H1 (cell line): ENCODE results near the gene NTN5. TPM values are rescaled to one million over a fixed set of nuclear protein-coding genes. Genes with fewer than 3 reads are reported as not detected.

Experiments
- CTCF ChIA-PET: fragments of 300-600 bp; sonication (Branson Sonifier 250); formaldehyde crosslinking; loops from one replicate; lab custom pipeline; 2021; ENCODE audit not compliant: partially characterized antibody; lab: Charles Lee
- POLR2A ChIA-PET: fragments of 300-600 bp; sonication (Branson Sonifier 250); formaldehyde crosslinking; loops from one replicate; lab custom pipeline; 2021; ENCODE audit warnings: inconsistent platforms; ENCODE audit not compliant: partially characterized antibody; lab: Charles Lee
- DNase-seq, 2 experiments: peaks; one replicate each; pipeline versions ENCODE4 v3.0.0 to v3.0.0-alpha.2; 2010 to 2022; ENCODE audit warnings: low spot score in 2 of 2, low read depth in 1 of 2, mixed read lengths in 1 of 2
- FAIRE-seq: peaks from 2 replicates; lab custom pipeline; 2011; peaks lifted over from hg19 to GRCh38; lab: Jason Lieb, UNC
- H2AFZ ChIP-seq: 2 replicates; pipeline ENCODE4 v1.8.1; 2012; ENCODE audit warnings: low read length, inconsistent platforms
- H2AK5ac ChIP-seq: 2 replicates; pipeline ENCODE4 v1.6.1; 2013; ENCODE audit warnings: low read depth, low read length
- H2BK120ac ChIP-seq: replicated peaks from 2 replicates; pipeline ENCODE3; 2013; ENCODE audit warnings: low read depth, low read length, inconsistent platforms
- H2BK12ac ChIP-seq: 2 replicates; pipeline ENCODE4 v1.6.1; 2013; ENCODE audit warnings: low read depth, low read length
- H2BK15ac ChIP-seq: 2 replicates; pipeline ENCODE4 v1.6.1; 2013; ENCODE audit warnings: low read length
- H2BK20ac ChIP-seq: 2 replicates; pipeline ENCODE4 v1.6.1; 2013; ENCODE audit warnings: low read length
- H2BK5ac ChIP-seq: 2 replicates; pipeline ENCODE4 v1.6.1; 2013; ENCODE audit warnings: low read depth, low read length
- H3K14ac ChIP-seq: 2 replicates; pipeline ENCODE4 v1.6.1; 2013; ENCODE audit warnings: inconsistent platforms; ENCODE audit not compliant: insufficient read length
- H3K18ac ChIP-seq: 2 replicates; pipeline ENCODE4 v1.6.1; 2013; ENCODE audit warnings: low read length; ENCODE audit errors: extremely low read depth
- H3K23ac ChIP-seq: 2 replicates; pipeline ENCODE4 v1.6.1; 2013; ENCODE audit warnings: inconsistent platforms; ENCODE audit not compliant: insufficient read length
- H3K23me2 ChIP-seq: 2 replicates; pipeline ENCODE4 v1.6.1; 2013; ENCODE audit warnings: low read depth, low read length
- H3K27ac ChIP-seq: 2 replicates; pipeline ENCODE4 v1.6.1; 2011; ENCODE audit warnings: low read depth, low read length, inconsistent platforms
- H3K27me3 ChIP-seq, 4 experiments: replicated peaks in 1 of 4; 1 replicate in 1 of 4; 2 replicates in 3 of 4; pipeline versions ENCODE4 v1.6.1 to v1.8.1; 2011 to 2013; ENCODE audit warnings: low read length in 3 of 4, mild to moderate bottlenecking in 3 of 4, inconsistent platforms in 2 of 4, mixed read lengths in 2 of 4, moderate library complexity in 1 of 4; ENCODE audit not compliant: control insufficient read depth in 3 of 4, insufficient read depth in 3 of 4; ENCODE audit errors: extremely low read depth in 1 of 4
- H3K36me3 ChIP-seq, 4 experiments: 2 replicates each; pipeline versions ENCODE4 v1.6.1 to v1.8.1; 2011 to 2013; ENCODE audit warnings: mild to moderate bottlenecking in 4 of 4, low read length in 3 of 4, moderate library complexity in 2 of 4, control low read depth in 1 of 4, inconsistent platforms in 1 of 4; ENCODE audit not compliant: insufficient read depth in 4 of 4, control insufficient read depth in 2 of 4
- H3K4ac ChIP-seq: replicated peaks from 2 replicates; pipeline ENCODE3; 2013; ENCODE audit warnings: low read length, low read depth, mixed read lengths, inconsistent platforms; ENCODE audit not compliant: insufficient read length
- H3K4me1 ChIP-seq, 4 experiments: replicated peaks in 1 of 4; 1 replicate in 1 of 4; 2 replicates in 3 of 4; pipeline versions ENCODE4 v1.6.1 to v1.8.1; 2011 to 2013; ENCODE audit warnings: low read length in 3 of 4, inconsistent platforms in 2 of 4, mixed read lengths in 1 of 4; ENCODE audit not compliant: insufficient read depth in 4 of 4, control insufficient read depth in 3 of 4
- H3K4me2 ChIP-seq, 2 experiments: 2 replicates each; pipeline versions ENCODE4 v1.6.1 to v1.8.1; 2011 to 2013; ENCODE audit warnings: low read depth in 2 of 2, low read length in 2 of 2, control low read depth in 1 of 2, inconsistent platforms in 1 of 2, mild to moderate bottlenecking in 1 of 2; ENCODE audit not compliant: insufficient read depth in 1 of 2
- H3K4me3 ChIP-seq, 4 experiments: fragments of 200-600, 300-600 bp in 1 of 4; sonication (generic), shearing (Covaris generic), sonication (Bioruptor Twin) in 1 of 4; 2 replicates each; pipeline versions ENCODE4 v1.5.1 to v1.8.1; 2011 to 2016; ENCODE audit warnings: low read length in 4 of 4, low read depth in 3 of 4, control low read depth in 2 of 4, inconsistent platforms in 2 of 4, mild to moderate bottlenecking in 2 of 4, mixed read lengths in 1 of 4, moderate library complexity in 1 of 4; ENCODE audit not compliant: insufficient read depth in 2 of 4; ENCODE audit errors: extremely low read depth in 1 of 4
- H3K56ac ChIP-seq: replicated peaks from 2 replicates; pipeline ENCODE3; 2013; ENCODE audit warnings: low read depth, mild to moderate bottlenecking, mixed read lengths, low read length, inconsistent platforms; ENCODE audit not compliant: insufficient read length
- H3K79me1 ChIP-seq: 2 replicates; pipeline ENCODE4 v1.6.1; 2013; ENCODE audit warnings: low read depth, low read length, control low read depth
- H3K79me2 ChIP-seq, 2 experiments: 2 replicates each; pipeline versions ENCODE4 v1.6.1 to v1.8.1; 2012 to 2013; ENCODE audit warnings: low read length in 2 of 2, mild to moderate bottlenecking in 2 of 2, inconsistent platforms in 1 of 2; ENCODE audit not compliant: insufficient read depth in 2 of 2, control insufficient read depth in 1 of 2
- H3K9ac ChIP-seq, 4 experiments: replicated peaks in 1 of 4; 1 replicate in 1 of 4; 2 replicates in 3 of 4; pipeline versions ENCODE4 v1.6.1 to v1.8.1; 2011 to 2013; ENCODE audit warnings: low read depth in 3 of 4, low read length in 3 of 4, control low read depth in 2 of 4, mild to moderate bottlenecking in 2 of 4, moderate library complexity in 2 of 4, inconsistent platforms in 1 of 4; ENCODE audit errors: extremely low read depth in 1 of 4
- H3K9me3 ChIP-seq, 2 experiments: 2 replicates each; pipeline versions ENCODE4 v1.6.1 to v1.8.1; 2012 to 2013; ENCODE audit warnings: mild to moderate bottlenecking in 2 of 2, moderate library complexity in 2 of 2, control low read depth in 1 of 2, inconsistent platforms in 1 of 2, low read depth in 1 of 2, low read length in 1 of 2, mixed read lengths in 1 of 2; ENCODE audit not compliant: insufficient read depth in 2 of 2
- H4K20me1 ChIP-seq, 2 experiments: replicated peaks in 1 of 2; 2 replicates each; pipeline versions ENCODE3 to v1.8.1; 2011 to 2013; ENCODE audit warnings: inconsistent platforms in 2 of 2, low read length in 2 of 2, mild to moderate bottlenecking in 1 of 2; ENCODE audit not compliant: insufficient read depth in 2 of 2, control insufficient read depth in 1 of 2
- H4K5ac ChIP-seq: 2 replicates; pipeline ENCODE4 v1.6.1; 2013; ENCODE audit warnings: low read length, low read depth, mixed read lengths, inconsistent platforms; ENCODE audit not compliant: insufficient read length
- H4K8ac ChIP-seq: 2 replicates; pipeline ENCODE4 v1.8.0; 2013; ENCODE audit warnings: mild to moderate bottlenecking, moderate library complexity, low read length, inconsistent platforms; ENCODE audit not compliant: insufficient read depth; ENCODE audit errors: extremely low read depth
- H4K91ac ChIP-seq: replicated peaks from 2 replicates; pipeline ENCODE3; 2013; ENCODE audit warnings: low read length, mixed read lengths, inconsistent platforms; ENCODE audit not compliant: insufficient read length
- CEBPB ChIP-seq: IDR thresholded peaks from 2 replicates; pipeline ENCODE4 v1.6.1; 2012; ENCODE audit warnings: low read depth, low read length
- CHD2 ChIP-seq: IDR thresholded peaks from 2 replicates; pipeline ENCODE4 v1.6.1; 2012; ENCODE audit warnings: low read length, improper control_type of control experiment
- CREB1 ChIP-seq: IDR thresholded peaks from 2 replicates; pipeline ENCODE4 v1.6.1; 2012; ENCODE audit warnings: inconsistent platforms
- E2F6 ChIP-seq: IDR thresholded peaks from 2 replicates; pipeline ENCODE4 v1.6.1; 2012; ENCODE audit warnings: inconsistent platforms
- KDM4A ChIP-seq: IDR thresholded peaks from one replicate; pipeline ENCODE4 v1.7.1; 2012; ENCODE audit warnings: low read depth, mild to moderate bottlenecking, moderate library complexity, low read length, inconsistent platforms; ENCODE audit not compliant: severe bottlenecking
- RBBP5 ChIP-seq: IDR thresholded peaks from 2 replicates; pipeline ENCODE4 v1.7.1; 2012; ENCODE audit warnings: low read depth, mild to moderate bottlenecking, inconsistent platforms, low read length, moderate library complexity, borderline replicate concordance
- SP1 ChIP-seq: IDR thresholded peaks from 2 replicates; pipeline ENCODE4 v1.6.1; 2011; ENCODE audit warnings: low read depth, low read length
- SP4 ChIP-seq: IDR thresholded peaks from 2 replicates; pipeline ENCODE4 v1.6.1; 2012; ENCODE audit warnings: low read length, inconsistent platforms
- TAF1 ChIP-seq: IDR thresholded peaks from 2 replicates; pipeline ENCODE4 v1.6.1; 2011; ENCODE audit warnings: mild to moderate bottlenecking, low read depth, low read length
- TBP ChIP-seq: IDR thresholded peaks from 2 replicates; pipeline ENCODE4 v1.6.1; 2011; ENCODE audit warnings: low read depth, low read length, improper control_type of control experiment
- TEAD4 ChIP-seq: IDR thresholded peaks from 2 replicates; pipeline ENCODE4 v1.6.1; 2012; ENCODE audit warnings: low read depth, low read length, inconsistent platforms, mixed read lengths
- WGBS, 2 experiments: shearing (Covaris generic) in 1 of 2; methylation state at CpG; one replicate each; pipeline versions ENCODE4 v1.1.6 to v1.1.7; 2013 to 2015; ENCODE audit warnings: low lambda C conversion rate in 2 of 2, mixed read lengths in 2 of 2, inconsistent platforms in 1 of 2, low coverage in 1 of 2, missing lambda C conversion rate in 1 of 2; ENCODE audit not compliant: insufficient replicate concordance in 2 of 2, insufficient coverage in 1 of 2, insufficient read length in 1 of 2; ENCODE audit errors: extremely low coverage in 1 of 2, missing lambda C conversion rate in 1 of 2; 5-methylcytosine and 5-hydroxymethylcytosine counted together
- polyA plus RNA-seq, 7 experiments: library from polyadenylated mRNA; depleted of rRNA in 3 of 7; stranded (reverse) in 5 of 7; unstranded in 2 of 7; fragments of >200 nt in 5 of 7; fragments of 200-250 nt in 2 of 7; gene quantifications; 1 replicate in 5 of 7; 2 replicates in 1 of 7; 4 replicates in 1 of 7; pipeline versions ENCODE4 v1.2.1 to v1.2.3, GENCODE V29; 2011 to 2013; ENCODE audit warnings: missing spikeins in 2 of 7, mixed read lengths in 2 of 7
- total RNA-seq: library from RNA; stranded (reverse); fragmentation: NEBNext Ultra II Directional; extraction: Animal tissue kit (Norgen Biotek cat#: 25700); gene quantifications from 2 replicates; pipeline ENCODE4 v1.2.1, GENCODE V29; 2021

The NTN5 gene
- total and polyA plus RNA-seq, 2 of the 8 experiments (the other 6 are each of a cell fraction or from before 2014, with no cell fraction given): 0.47 to 0.85 TPM

GRCh38 chr19:48637449-48637947 is 35.3 kb downstream of the NTN5 start:
- peaks cover 0 to 2% (median 0%) of the 10 kb centered on the region in 4 experiments; a peak in 2 of 7 replicates for H3K27me3 ChIP-seq
- H3K79me2 ChIP-seq: no peaks in the 10 kb centered on the region
- no peaks in the 10 kb centered on the region for H3K9me3 ChIP-seq
- no peaks in the 10 kb centered on the region for H3K79me1 ChIP-seq
- H2BK12ac ChIP-seq: no peak overlapping the region; the same call in 1 of the 2 replicates
- H2AFZ ChIP-seq: no peak overlapping the region
- peak overlapping the region; percentile 89 for H3K27ac ChIP-seq
- FAIRE-seq (no peak), DNase-seq (peak; percentile 97)
- WGBS, 2 experiments: 0% methylated on average over 36 of the region's 38 CpGs; no CpG with 5 or more reads in 1 of the 2 experiments
- H3K23ac ChIP-seq: no peak overlapping the region
- H2AK5ac ChIP-seq: no peak overlapping the region
- peak overlapping the region; percentile 95 for H2BK5ac ChIP-seq
- no peak overlapping the region for H2BK120ac ChIP-seq
- H3K18ac ChIP-seq: peak overlapping the region; percentile 93
- ChIA-PET POLR2A (interaction anchor here (0.7 to 30.9 kb wide), 7 partner anchors 8 to 327 kb away, joined by 3 to 788 read pairs (median 4); partner anchors contain the start of genes CA11, FAM83E, RPL18 and SPACA4), CTCF (interaction anchor here (0.6 to 1.1 kb wide), 3 partner anchors 82 to 275 kb away, joined by 3 to 5 read pairs (median 3); partner anchors contain the start of gene MAMSTR)
- no peak overlapping the region for H2BK15ac ChIP-seq
- H3K4me3 ChIP-seq: peak overlapping the region; percentile 58 to 74 (median 68)
- peak overlapping the region; percentile 17 for H4K91ac ChIP-seq
- H4K20me1 ChIP-seq: no peaks in the 10 kb centered on the region
- H3K4ac ChIP-seq: no peak overlapping the region
- H2BK20ac ChIP-seq: no peak overlapping the region
- H3K14ac ChIP-seq: no peak overlapping the region
- no peak overlapping the region for H4K8ac ChIP-seq
- H3K9ac ChIP-seq: peak overlapping the region in 3 of 4 experiments; percentile 64 to 72 (median 66); a peak in 6 of 7 replicates
- peak overlapping the region; percentile 18 for H3K56ac ChIP-seq
- H3K23me2 ChIP-seq: peaks cover 25% of the 10 kb centered on the region
- peak overlapping the region; percentile 94 to 95 for H3K4me2 ChIP-seq
- peak overlapping the region; percentile 24 for H4K5ac ChIP-seq
- peaks cover 9 to 28% (median 19%) of the 10 kb centered on the region in 4 experiments for H3K4me1 ChIP-seq
- no peaks in the 10 kb centered on the region for H3K36me3 ChIP-seq
- peak; percentile 9; the same call in 1 of the 2 replicates for TF ChIP-seq TBP
- peak; percentile 84 for TF ChIP-seq SP1
- TF ChIP-seq TAF1: 0 out of 2 replicates have a peak, but pooled peaks have one; percentile 6
- TF ChIP-seq E2F6: peak; percentile 99
- TF ChIP-seq KDM4A: peak; percentile 12
- peak; percentile 61; the same call in 1 of the 2 replicates for TF ChIP-seq SP4
- TF ChIP-seq CHD2: peak; percentile 72
- peak; percentile 66 for TF ChIP-seq CREB1
- no peak for TF ChIP-seq TEAD4
- no peak for TF ChIP-seq CEBPB
- no peak for TF ChIP-seq RBBP5
